Stimulated activated CD8-positive, alpha-beta memory T cell treated with anti-CD3 and anti-CD28 coated beads, Interleukin-7, amount 100 ng/mL, for 1 hour (primary cell): ENCODE measurements around the gene DCDC1.

Experiments used
- DNase-seq, 2 donors: peaks; one replicate each; pipeline ENCODE4 v3.0.0-alpha.2; 2020; ENCODE audit warnings: low read depth in 2 of 2

The DCDC1 gene

GRCh38 chr11:31237819-31238760, 131.4 kb downstream of the DCDC1 start:
- DNase-seq = no peak

DNA sequence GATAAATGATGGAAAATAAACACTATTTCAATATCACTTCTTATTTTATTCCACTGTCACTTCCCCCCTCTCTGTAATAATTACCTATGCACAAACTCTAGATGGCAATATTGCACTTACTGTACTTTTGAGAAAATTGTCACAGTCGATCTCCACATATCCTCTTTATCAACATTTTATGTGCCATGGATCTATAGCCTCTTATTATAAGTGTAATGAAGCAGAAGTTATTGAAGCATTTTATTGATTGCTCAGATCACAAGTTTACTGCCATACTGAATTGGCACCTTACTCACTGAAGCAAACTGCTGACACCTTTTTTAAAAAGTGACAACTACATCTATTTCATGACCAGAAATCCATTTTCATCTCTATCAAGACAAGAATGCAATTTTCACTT, 133.4 kb downstream of the DCDC1 start:
- DNase-seq = no peak

DNA sequence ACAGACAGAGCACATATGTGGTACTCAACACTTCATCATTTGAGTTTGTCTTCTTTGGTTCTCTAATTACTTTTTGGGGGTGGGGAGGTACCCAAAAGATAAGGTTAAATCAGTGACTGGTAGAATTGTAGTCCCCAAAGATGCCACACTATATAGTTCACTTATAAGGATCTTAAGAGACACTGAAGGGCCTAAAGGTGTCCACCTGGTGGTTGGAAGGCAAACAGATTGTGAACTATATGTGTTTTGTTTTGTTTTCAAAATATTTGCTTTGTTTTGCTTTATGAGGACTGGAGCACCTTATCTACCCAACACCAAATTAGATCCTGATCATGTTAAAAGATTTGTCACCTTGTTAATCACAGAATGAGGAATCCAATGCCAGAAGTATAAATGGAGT, 136.1 kb downstream of the DCDC1 start:
- no peak for DNase-seq

DNA sequence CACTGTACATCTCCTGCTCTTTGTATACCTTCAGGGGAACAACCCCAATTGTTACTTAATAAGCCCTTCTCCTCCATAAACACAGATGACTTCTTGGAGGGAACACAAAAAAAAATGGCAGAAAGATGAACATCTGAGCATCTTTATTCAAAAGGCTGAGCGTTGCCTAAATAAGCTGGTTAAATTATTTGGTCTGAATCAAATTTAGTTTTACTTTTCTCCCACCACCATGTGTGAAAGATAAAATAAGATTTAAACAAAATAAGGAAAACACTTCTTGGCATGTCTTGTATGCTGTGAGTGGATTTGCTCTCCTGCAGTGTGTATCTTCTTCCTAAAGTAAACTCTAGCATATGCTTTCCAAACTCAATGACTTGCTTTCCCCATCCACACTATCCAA, 137.9 kb downstream of the DCDC1 start:
- no peak for DNase-seq

GRCh38 chr11:31218847-31219246, 150.7 kb downstream of the DCDC1 start:
- DNase-seq = no peak

- DNase-seq = no peak
Observed at GRCh38 chr11:31214372-31214771, 155.2 kb downstream of the DCDC1 start.

GRCh38 chr11:31199378-31199777, 170.2 kb downstream of the DCDC1 start:
- no peak for DNase-seq

DNA sequence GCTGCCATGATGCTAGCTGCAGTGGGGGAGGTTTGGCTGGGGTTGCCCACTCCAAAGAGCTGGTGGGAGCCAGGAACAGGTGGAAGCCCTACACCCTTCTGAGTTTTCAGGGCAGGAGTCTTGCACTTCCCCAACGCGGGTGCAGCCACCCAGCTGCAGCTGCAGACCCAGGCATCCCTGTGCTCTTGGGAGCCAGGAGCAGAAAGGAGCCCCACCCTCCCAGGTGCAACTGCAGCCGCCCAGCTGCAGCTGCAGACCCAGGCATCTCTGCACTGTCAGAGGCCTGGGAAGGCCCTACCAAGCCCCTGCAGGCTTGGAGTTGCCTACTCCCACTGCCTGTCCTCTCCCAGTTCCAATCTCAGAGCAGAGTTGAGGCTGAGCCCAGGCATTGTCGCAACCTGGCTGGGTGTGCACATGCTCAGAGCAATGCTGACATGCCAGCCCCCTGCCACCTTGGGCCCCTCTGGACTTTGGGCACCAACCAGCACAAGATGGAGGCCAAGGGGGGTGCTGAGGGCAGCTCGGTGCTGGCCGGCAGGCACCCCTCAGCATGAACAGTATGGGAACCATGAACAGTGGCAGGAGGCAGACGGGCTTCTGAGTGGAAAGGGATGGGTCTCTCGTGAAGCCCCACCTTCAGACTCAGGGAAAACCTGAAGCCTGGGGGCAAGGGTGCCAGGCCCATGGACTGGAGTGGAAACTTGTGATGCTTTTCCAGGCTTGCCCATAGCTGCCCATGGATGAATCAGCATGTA, 195.4 kb downstream of the DCDC1 start:
- no peak for DNase-seq

GRCh38 chr11:31160504-31161422, 208.8 kb downstream of the DCDC1 start:
- DNase-seq = no peak

GRCh38 chr11:31150841-31151240, 218.7 kb downstream of the DCDC1 start:
- DNase-seq = no peak

DNA sequence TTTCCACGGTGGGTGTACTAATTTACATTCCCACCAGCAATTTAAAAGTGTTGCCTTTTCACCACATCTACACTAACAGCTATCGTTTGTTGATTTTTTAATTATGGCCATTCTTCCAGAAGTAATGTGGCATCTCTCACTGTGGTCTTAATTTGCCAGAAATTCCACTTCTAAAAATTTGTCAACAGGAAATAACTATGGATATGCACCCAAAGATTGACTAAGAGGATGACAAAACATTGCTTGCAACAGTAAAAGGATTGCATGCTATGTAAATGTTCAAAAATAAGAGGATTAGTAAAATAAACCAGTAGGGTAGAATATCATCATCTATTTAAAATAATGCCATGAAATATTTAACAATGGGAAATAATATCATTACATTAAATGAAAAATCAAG, 219.5 kb downstream of the DCDC1 start:
- DNase-seq = no peak

DNA sequence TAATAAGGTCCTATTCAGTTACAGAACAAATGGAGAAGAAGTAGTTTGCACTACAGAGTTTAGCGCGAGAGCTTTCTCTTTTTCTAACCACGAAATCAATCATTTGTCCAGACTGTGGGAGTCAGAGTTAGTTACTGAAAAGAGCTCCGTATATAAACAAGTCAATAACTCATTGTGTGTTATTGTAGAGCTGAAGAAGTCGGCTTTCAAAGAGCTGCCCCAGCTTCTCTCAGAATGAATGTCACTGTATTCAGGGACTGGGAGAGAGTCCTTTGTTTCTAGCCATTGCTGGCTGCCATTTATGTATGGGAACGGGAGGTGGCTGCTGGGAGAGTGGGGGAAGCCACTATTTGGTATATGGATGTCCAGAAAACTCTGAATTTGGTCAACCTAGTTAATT, 227.8 kb downstream of the DCDC1 start:
- no peak for DNase-seq

- DNase-seq = no peak
Observed at GRCh38 chr11:31139479-31139878, 230.1 kb downstream of the DCDC1 start.

DNA sequence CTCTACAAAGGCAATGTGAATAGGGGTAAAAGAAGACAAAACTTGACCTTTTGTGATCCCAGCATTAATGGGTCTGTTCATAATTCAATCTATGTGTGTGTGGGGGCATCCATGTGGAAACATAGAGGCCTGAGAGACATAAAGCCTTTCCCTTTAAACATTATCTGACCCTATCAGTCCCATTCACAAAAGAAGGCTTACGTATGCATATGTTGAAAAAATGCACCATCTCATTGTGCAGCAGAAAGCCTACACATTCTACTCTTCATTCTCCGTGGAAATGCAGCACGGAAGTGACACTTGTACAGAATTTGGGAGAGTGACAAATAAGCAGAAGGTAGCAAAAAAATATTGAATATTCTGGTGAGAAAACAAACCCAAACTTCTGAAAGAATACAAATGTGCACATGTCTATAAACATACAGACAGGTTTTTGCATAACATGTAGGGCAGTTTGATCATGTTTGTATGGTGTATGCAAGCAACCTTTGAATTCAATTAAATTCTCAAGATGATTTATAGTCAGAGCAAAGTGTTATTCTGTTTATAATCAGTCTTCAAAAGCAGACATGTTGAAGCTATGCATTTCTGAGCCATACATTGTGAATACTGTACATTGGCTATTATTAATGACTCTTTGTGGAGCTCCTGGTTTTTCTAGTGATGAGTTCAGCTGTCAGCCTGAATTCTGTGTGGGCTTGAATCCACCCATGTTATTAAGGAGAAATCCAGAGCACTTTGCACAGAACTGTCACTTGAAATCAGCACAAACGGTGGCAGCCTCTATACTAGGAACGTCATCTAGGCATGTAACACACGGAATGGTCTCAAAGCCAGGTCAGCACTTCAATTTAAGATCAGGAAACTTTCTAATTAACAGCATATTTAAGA, 236.8 kb downstream of the DCDC1 start:
- DNase-seq = no peak

DNA sequence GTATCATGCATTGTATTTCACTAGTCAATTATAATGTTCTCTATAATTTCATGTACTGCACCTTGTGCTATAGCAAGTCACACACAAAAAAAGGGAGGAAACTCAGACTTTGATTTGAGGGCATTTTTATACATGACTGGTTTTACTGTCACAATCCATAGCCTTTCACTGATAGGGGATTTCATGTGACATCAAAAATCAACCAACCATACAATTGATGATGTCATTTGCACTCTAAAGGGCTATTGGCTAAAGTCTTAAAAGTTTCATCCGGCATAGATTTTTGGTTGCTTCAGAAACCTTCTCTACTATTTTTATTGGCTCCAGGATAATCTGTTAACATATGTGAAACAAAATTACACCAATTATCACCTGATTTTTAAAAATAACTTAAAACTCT, 237.8 kb downstream of the DCDC1 start:
- DNase-seq = no peak

GRCh38 chr11:31127290-31127689, 242.2 kb downstream of the DCDC1 start:
- DNase-seq = no peak

DNA sequence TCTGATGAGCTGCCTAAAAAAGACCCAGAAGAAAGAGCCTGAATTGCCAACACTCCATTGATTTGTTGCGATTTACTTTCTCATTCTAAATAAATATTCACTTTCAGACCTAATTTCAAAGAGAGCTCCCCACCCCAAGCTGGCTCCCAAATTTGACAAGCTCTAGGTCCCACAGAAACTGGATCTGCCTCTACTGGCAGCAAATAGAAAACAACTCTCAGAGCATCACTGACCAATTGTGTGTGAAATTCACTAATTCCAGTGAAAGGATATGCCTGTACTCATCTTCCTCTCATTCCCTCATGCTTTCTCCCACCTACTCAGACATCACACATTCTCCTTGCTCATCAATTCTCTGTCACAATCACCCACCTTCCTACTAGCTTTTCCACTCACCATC, 249.1 kb downstream of the DCDC1 start:
- DNase-seq = no peak

- DNase-seq = no peak
Observed at GRCh38 chr11:31118566-31118965, 251.0 kb downstream of the DCDC1 start.

DNA sequence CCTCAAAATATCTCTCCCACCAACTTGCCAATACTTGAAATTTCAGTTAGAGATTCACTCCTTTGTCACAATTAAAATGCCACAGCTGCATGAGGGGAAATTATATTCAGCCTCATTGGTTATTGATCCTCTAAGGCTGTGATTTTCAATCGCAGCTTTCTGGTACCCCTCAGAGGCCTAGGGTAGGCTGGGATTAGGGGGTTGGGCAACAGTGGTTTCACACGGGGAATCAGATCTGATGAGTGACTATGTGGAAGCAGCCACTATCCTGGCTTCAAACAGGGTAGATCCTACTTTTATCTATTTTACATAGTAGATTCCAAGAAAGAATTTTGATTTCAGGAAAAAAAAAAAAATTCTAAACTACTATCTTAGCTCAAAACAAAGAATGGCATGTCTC, 252.5 kb downstream of the DCDC1 start:
- DNase-seq = no peak

DNA sequence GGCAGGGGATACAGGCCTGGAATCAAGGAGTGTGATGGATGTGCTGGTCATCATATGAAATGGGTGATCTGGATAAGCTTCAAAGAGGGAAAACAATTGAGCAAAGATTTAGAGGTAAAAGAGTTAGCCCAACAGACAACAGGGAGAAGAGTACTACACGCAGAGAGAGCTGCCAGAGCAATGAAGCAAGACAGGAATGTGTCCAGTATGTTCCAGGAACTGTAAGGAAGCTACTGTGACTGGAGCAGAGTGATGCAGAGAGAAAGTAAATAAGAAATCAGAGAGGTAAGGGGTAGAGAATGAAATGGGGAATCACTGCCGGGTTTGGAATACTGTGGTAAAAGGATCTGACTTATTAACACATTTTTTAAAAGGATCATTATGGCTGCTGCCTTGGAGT, 255.1 kb downstream of the DCDC1 start:
- no peak for DNase-seq

DNA sequence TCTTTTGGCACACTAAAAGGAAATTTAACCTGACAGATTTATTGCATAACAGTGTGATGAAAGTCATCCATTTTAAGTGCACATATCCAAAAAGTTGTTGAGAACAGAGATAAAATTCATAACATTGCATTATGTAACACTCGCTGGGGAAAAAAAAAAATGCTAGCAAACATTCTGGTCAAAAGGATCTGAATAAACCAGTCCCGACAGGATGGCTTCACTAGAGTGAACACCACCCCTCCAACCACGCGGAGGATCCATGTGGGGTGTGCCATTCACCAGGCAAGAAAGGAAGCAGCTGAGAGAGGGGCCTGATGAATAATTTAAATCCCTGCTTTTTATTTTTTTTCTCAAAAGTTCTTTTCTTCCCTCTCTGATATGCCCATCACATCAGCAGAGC, 258.7 kb downstream of the DCDC1 start:
- DNase-seq = no peak
